ENCODE measurements around the gene EMD.
"Not testable (repeated sequence)": the region's sequence is repeated elsewhere in the genome, so short reads cannot be mapped to it uniquely, and the experiment has no call there.

GRCh38 chrX:154400369-154400817 is 21.3 kb downstream of the EMD start:
- TF ChIP-seq CTCF, POLR2A, POLR2AphosphoS5, EP300 (IDR thresholded peaks at IDR 0.05): not testable (repeated sequence)
